Omental fat pad (tissue), 4 donors: ENCODE results near the gene NCDN. TPM values are rescaled to one million over a fixed set of nuclear protein-coding genes. Genes with fewer than 3 reads are reported as not detected.

ENCODE experiments used
- ATAC-seq: fragments of 150-250 bp; one replicate; pipeline ENCODE4 v1.9.1; 2016; ENCODE audit warnings: mild to moderate bottlenecking, moderate library complexity; ENCODE audit not compliant: low FRiP score
- DNase-seq: peaks from one replicate; pipeline ENCODE4 v3.0.0-alpha.2; 2019; ENCODE audit warnings: low spot score
- total RNA-seq, 4 donors: library from RNA; depleted of rRNA; stranded (reverse); fragments of >200 nt; gene quantifications; one replicate each; pipeline ENCODE4 v1.1.0, GENCODE V29; 2016
- TF ChIP-seq, protein P1 (sequence below), 3 donors: fragments of 450-650 bp; IDR thresholded peaks; one replicate each; pipeline ENCODE4 v1.5.1; 2016 to 2017; ENCODE audit warnings: antibody characterized with exemption in 3 of 3, mild to moderate bottlenecking in 3 of 3, moderate library complexity in 2 of 3

NCDN gene
- total RNA-seq, 4 donors from 2014 or later, result 12.2 to 20.9 (median 15.1) TPM

DNA sequence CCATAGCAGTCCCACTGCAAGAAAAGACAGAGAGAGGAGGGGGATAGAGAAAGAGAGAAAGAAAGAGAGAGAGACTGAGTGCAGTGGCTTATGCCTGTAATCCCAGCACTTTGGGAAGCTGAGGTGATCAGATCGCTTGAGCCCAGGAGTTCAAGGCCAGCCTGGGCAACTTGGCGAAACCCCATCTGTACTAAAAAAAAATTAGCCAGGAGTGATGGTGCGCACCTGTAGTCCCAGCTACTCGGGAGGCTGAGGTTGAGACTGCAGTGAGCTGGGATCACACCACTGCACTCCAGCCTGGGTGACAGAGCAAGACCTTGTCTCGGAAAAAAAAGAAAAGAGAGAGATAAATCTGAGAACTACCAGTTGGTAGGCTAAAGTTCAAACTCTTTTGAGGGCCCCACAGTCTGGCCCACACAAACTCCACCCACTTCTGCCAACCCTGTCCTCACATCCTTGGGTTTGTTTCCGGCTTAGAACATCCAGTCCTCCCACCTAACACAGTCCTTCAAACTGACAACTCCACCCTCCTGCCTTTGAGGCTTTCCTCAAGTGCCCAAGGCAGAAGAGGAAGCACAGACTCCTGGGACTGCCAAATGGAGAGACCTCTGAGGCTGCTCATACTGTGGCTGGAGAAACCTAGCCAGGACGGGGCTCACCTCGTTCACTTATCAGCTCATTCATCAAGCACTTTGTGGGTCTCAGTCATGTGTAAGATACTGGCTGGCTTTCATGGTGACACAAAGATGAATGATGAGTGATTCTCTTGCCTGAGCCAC, 35.6 kb downstream of the NCDN start:
- TF ChIP-seq, protein P1, sequence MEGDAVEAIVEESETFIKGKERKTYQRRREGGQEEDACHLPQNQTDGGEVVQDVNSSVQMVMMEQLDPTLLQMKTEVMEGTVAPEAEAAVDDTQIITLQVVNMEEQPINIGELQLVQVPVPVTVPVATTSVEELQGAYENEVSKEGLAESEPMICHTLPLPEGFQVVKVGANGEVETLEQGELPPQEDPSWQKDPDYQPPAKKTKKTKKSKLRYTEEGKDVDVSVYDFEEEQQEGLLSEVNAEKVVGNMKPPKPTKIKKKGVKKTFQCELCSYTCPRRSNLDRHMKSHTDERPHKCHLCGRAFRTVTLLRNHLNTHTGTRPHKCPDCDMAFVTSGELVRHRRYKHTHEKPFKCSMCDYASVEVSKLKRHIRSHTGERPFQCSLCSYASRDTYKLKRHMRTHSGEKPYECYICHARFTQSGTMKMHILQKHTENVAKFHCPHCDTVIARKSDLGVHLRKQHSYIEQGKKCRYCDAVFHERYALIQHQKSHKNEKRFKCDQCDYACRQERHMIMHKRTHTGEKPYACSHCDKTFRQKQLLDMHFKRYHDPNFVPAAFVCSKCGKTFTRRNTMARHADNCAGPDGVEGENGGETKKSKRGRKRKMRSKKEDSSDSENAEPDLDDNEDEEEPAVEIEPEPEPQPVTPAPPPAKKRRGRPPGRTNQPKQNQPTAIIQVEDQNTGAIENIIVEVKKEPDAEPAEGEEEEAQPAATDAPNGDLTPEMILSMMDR (IDR thresholded peaks at IDR 0.05), result no peak
- ATAC-seq (no peak), DNase-seq (no peak)

DNA sequence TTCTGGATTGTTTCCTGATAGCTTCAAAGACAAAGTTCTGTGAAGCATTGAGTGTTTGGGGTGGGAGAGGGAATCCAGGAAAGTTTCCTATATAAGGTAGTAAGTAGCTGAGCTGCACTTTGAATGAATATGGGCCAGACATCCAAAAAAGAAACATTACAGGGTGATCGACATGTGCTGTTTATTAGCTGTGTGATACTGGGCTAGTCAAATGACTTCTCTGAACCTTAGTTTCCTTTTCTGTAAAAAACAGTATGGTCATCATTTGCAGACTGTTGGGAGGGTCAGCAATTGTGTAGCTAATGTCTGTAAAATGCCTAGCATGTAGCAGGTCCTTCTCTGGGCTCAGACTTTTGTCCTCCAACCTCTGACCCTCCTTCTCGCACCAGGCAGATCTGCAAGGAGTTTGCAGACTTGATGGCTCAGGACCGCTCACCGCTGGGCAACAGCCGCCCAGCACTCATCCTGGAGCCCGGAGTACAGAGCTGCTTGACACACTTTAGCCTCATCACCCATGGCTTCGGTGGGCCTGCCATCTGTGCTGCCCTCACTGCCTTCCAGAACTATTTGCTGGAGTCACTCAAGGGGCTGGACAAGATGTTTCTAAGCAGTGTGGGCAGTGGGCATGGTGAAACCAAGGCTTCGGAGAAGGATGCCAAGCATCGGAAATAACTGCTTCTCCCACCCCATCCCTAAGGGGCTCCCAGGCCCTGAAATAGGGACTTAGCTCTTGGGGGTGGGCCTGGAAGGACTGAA, 36.6 kb downstream of the NCDN start:
- ATAC-seq (no peak), DNase-seq (no peak)
- TF ChIP-seq, protein P1 (IDR thresholded peaks at IDR 0.05), result no peak

DNA sequence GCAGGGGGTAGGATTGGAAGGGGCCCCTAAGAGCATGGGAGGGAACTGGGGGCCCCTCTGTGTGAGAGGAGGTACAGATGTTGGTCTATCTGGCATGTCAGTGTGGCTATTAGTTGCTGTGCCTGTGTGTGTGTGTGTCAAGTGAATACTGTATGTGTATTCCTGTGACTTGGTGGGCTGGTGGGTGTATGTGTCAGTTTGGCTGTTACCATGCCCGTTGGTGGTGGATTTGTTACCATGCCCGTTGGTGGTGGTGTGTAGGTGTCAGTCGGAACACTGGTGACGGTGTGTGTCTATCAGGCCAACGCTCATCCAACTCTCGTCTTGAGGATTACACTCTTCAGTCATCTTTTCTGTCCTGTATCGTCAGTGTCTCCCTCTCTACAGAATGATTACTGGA, 38.1 kb downstream of the NCDN start:
- DNase-seq (no peak), ATAC-seq (no peak)
- TF ChIP-seq, protein P1 (IDR thresholded peaks at IDR 0.05), result no peak

DNA sequence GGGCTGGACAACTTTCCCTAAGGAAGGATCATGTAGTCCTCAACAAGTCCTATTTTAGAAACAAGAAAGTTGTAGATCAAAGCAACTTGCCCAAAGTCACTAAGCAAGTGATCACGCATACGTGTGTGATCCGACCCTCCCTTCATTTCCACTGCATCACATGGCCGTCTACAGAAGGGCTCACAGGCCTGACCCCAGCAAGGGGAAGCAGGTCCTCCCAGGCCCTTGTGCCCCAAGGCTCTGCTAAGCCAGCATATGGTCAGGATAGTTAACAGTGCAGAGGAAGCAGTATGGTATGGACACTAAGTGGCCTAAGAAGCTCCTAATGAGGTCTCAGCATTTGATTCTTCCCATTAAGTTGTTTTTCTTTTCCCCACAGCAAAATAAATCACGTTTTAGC, 40.3 kb downstream of the NCDN start:
- ATAC-seq (no peak), DNase-seq (no peak)
- TF ChIP-seq, protein P1 (IDR thresholded peaks at IDR 0.05), result no peak

DNA sequence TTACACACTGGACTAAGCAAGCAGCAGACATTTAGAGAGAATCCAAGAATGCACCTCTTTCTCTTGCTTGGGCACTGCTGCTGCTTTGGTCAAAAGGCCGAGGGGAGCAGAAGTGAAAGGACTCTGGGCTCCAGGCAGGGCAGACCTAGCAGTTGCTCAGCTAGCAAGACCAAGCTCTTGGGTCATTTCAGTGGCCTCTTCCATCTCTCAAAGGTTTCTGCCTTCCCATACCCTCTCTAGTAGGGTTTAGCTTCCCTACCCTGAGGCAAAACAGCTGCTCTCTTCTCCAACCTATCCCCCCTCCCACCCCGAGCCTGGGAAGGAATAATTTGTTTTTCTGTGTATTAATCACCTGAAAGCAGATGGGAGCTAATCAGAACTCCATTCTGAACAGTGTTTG, 41.3 kb downstream of the NCDN start:
- TF ChIP-seq, protein P1 (IDR thresholded peaks at IDR 0.05), result no peak
- ATAC-seq (no peak), DNase-seq (no peak)

DNA sequence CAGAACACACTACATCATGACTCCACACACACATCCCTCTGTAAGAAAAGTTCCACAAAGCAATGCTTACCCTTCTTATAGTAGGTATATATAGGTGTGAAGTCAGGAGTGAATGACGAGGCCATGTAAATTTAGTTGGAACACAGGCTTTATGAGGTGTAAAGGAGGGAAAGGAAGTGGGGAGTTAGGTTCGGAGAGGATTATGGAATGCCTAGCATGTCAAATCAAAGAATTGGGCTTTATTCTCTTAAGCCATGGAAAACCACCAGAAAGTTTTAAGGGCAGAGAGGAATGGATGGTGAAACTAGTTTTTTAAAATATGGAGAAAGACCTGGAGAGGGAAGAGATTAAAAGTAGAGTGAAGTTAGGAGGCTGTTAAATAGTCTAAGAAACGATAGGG, 41.8 kb downstream of the NCDN start:
- DNase-seq (no peak), ATAC-seq (no peak)
- TF ChIP-seq, protein P1 (IDR thresholded peaks at IDR 0.05), result no peak
